DMS53 (cell line): ENCODE data around the gene PGM2L1.
"Not testable (repeated sequence)": the region's sequence is repeated elsewhere in the genome, so short reads cannot be mapped to it uniquely, and the experiment has no call there.

Experiments
- DNase-seq: peaks from one replicate; lab custom pipeline; 2025; lab: John Stamatoyannopoulos, UW

The PGM2L1 gene

GRCh38 chr11:74338963-74339362 lies 59.3 kb downstream of the PGM2L1 start:
- peak; percentile 84 for DNase-seq

GRCh38 chr11:74333193-74333592 lies 65.0 kb downstream of the PGM2L1 start:
- no peak for DNase-seq

GRCh38 chr11:74332291-74332690 lies 65.9 kb downstream of the PGM2L1 start:
- no peak for DNase-seq

GRCh38 chr11:74331000-74331399 lies 67.2 kb downstream of the PGM2L1 start:
- not testable (repeated sequence) for DNase-seq

GRCh38 chr11:74330075-74330858 lies 68.0 kb downstream of the PGM2L1 start:
- DNase-seq = peak; percentile 88

- no peak for DNase-seq
Observed at GRCh38 chr11:74327076-74327475, 71.2 kb downstream of the PGM2L1 start.

- DNase-seq = no peak
Observed at GRCh38 chr11:74326665-74327064, 71.6 kb downstream of the PGM2L1 start.

GRCh38 chr11:74325649-74326645 lies 72.3 kb downstream of the PGM2L1 start:
- no peak for DNase-seq

- no peak for DNase-seq
Observed at GRCh38 chr11:74322667-74323066, 75.6 kb downstream of the PGM2L1 start.

GRCh38 chr11:74321487-74322188 lies 76.6 kb downstream of the PGM2L1 start:
- DNase-seq = peak; percentile 76

- no peak for DNase-seq
Observed at GRCh38 chr11:74320538-74320937, 77.7 kb downstream of the PGM2L1 start.

- no peak for DNase-seq
Observed at GRCh38 chr11:74319139-74319816, 79.0 kb downstream of the PGM2L1 start.

- DNase-seq = peak; percentile 27
Observed at GRCh38 chr11:74318241-74318932, 79.8 kb downstream of the PGM2L1 start.

GRCh38 chr11:74316772-74317505 lies 81.3 kb downstream of the PGM2L1 start:
- DNase-seq = peak; percentile 47

GRCh38 chr11:74312326-74312725 lies 85.9 kb downstream of the PGM2L1 start:
- DNase-seq = peak; percentile 56

GRCh38 chr11:74311352-74311926 lies 86.8 kb downstream of the PGM2L1 start, which contains the start of gene P4HA3:
TSS of gene P4HA3 (minus strand) at chr11:74311640. CDS start at chr11:74311611, 29 bp downstream.
- DNase-seq = peak; percentile 93

- DNase-seq = no peak
Observed at GRCh38 chr11:74310857-74311256, 87.4 kb downstream of the PGM2L1 start.

- no peak for DNase-seq
Observed at GRCh38 chr11:74307434-74307833, 90.8 kb downstream of the PGM2L1 start.

- no peak for DNase-seq
Observed at GRCh38 chr11:74306435-74307175, 91.6 kb downstream of the PGM2L1 start.
